Measurements from ENCODE around the gene C3orf22.
"Not testable (repeated sequence)": the region's sequence is repeated elsewhere in the genome, so short reads cannot be mapped to it uniquely, and the experiment has no call there.

The C3orf22 gene

GRCh38 chr3:126558336-126559071 lies at the start of gene C3orf22:
TSS of gene C3orf22 (minus strand) at chr3:126558932. CDS start at chr3:126553390, 5,542 bp downstream.
- no peak for DNase-seq (ENCODE audit: low read depth in 2 of 2, low spot score in 1 of 2)

- DNase-seq (ENCODE audit: low read depth in 2 of 2, low spot score in 1 of 2): no peak
These were observed 48.6 kb upstream of the C3orf22 start for GRCh38 chr3:126607214-126607908.

- DNase-seq (ENCODE audit: low read depth in 2 of 2, low spot score in 1 of 2): no peak
These were observed 47.3 kb upstream of the C3orf22 start for GRCh38 chr3:126606001-126606400.

- no peak for DNase-seq (ENCODE audit: low read depth in 2 of 2, low spot score in 1 of 2)
These were observed 46.0 kb upstream of the C3orf22 start for GRCh38 chr3:126604691-126605090.

- DNase-seq (ENCODE audit: low read depth in 2 of 2, low spot score in 1 of 2): no peak
These were observed 40.4 kb upstream of the C3orf22 start for GRCh38 chr3:126599101-126599500.

GRCh38 chr3:126595479-126595878 lies 36.7 kb upstream of the C3orf22 start:
- not testable (repeated sequence) for DNase-seq (ENCODE audit: low read depth in 2 of 2, low spot score in 1 of 2)

- not testable (repeated sequence) for DNase-seq (ENCODE audit: low read depth in 2 of 2, low spot score in 1 of 2)
These were observed 32.8 kb upstream of the C3orf22 start for GRCh38 chr3:126591515-126591914.

GRCh38 chr3:126582311-126582710 lies 23.6 kb upstream of the C3orf22 start:
- DNase-seq (ENCODE audit: low read depth in 2 of 2, low spot score in 1 of 2): no peak

GRCh38 chr3:126581569-126581968 lies 22.8 kb upstream of the C3orf22 start:
- no peak for DNase-seq (ENCODE audit: low read depth in 2 of 2, low spot score in 1 of 2)

- DNase-seq (ENCODE audit: low read depth in 2 of 2, low spot score in 1 of 2): no peak
These were observed 22.0 kb upstream of the C3orf22 start for GRCh38 chr3:126580746-126581145.

GRCh38 chr3:126578702-126579101 lies 20.0 kb upstream of the C3orf22 start:
- DNase-seq (ENCODE audit: low read depth in 2 of 2, low spot score in 1 of 2): no peak

- DNase-seq (ENCODE audit: low read depth in 2 of 2, low spot score in 1 of 2): no peak
These were observed 18.5 kb upstream of the C3orf22 start for GRCh38 chr3:126577261-126577660.

GRCh38 chr3:126573492-126574117 lies 14.9 kb upstream of the C3orf22 start:
- DNase-seq (ENCODE audit: low read depth in 2 of 2, low spot score in 1 of 2): no peak

GRCh38 chr3:126571078-126571477 lies 12.3 kb upstream of the C3orf22 start:
- DNase-seq (ENCODE audit: low read depth in 2 of 2, low spot score in 1 of 2): no peak

GRCh38 chr3:126570103-126570541 lies 11.4 kb upstream of the C3orf22 start:
- no peak for DNase-seq (ENCODE audit: low read depth in 2 of 2, low spot score in 1 of 2)

- no peak for DNase-seq (ENCODE audit: low read depth in 2 of 2, low spot score in 1 of 2)
These were observed 10.8 kb upstream of the C3orf22 start for GRCh38 chr3:126569390-126569975.

GRCh38 chr3:126568776-126569342 lies 10.1 kb upstream of the C3orf22 start:
- DNase-seq (ENCODE audit: low read depth in 2 of 2, low spot score in 1 of 2): no peak

GRCh38 chr3:126567696-126568438 lies 9.1 kb upstream of the C3orf22 start:
- no peak for DNase-seq (ENCODE audit: low read depth in 2 of 2, low spot score in 1 of 2)

GRCh38 chr3:126562737-126563276 lies 4.1 kb upstream of the C3orf22 start:
- DNase-seq (ENCODE audit: low read depth in 2 of 2, low spot score in 1 of 2): no peak

GRCh38 chr3:126557761-126558160 lies 971 bp downstream of the C3orf22 start:
- no peak for DNase-seq (ENCODE audit: low read depth in 2 of 2, low spot score in 1 of 2)

All from stimulated activated CD8-positive, alpha-beta memory T cell treated with anti-CD3 and anti-CD28 coated beads, Interleukin-4, amount 100 ng/mL, for 1 hour (primary cell).